Fibroblast of villous mesenchyme (primary cell): ENCODE data around the gene MRPL10. TPM values are rescaled to one million over a fixed set of nuclear protein-coding genes. Genes with fewer than 3 reads are reported as not detected.

Experiments used
- DNase-seq: peaks from one replicate; pipeline ENCODE4 v3.0.0-alpha.2; 2010; ENCODE audit warnings: low read depth
- H3K4me3 ChIP-seq: 2 replicates; pipeline ENCODE4 v1.5.1; 2011; ENCODE audit warnings: low read depth, mild to moderate bottlenecking, low read length
- CTCF ChIP-seq: IDR thresholded peaks from 2 replicates; pipeline ENCODE4 v1.5.1; 2012; ENCODE audit warnings: low read depth, mild to moderate bottlenecking, low read length; ENCODE audit not compliant: insufficient read depth
- total RNA-seq: library from RNA; depleted of rRNA; stranded (reverse); fragments of >200 nt; gene quantifications from 2 replicates; pipeline ENCODE4 v1.2.3, GENCODE V29; 2012

Gene MRPL10
- total RNA-seq, 1 donor = 20.7 TPM

- H3K4me3 ChIP-seq = peak within 1 kb of the TSS; percentile 25
- peak; percentile 38 for TF ChIP-seq CTCF
- DNase-seq = peak; percentile 51
These were observed 19.6 kb upstream of the MRPL10 start, which contains the start of gene SP6 for GRCh38 chr17:47850692-47851573. Gene SP6 (minus strand): TSS chr17:47851163. CDS start chr17:47848429, 2,734 bp downstream.

DNA sequence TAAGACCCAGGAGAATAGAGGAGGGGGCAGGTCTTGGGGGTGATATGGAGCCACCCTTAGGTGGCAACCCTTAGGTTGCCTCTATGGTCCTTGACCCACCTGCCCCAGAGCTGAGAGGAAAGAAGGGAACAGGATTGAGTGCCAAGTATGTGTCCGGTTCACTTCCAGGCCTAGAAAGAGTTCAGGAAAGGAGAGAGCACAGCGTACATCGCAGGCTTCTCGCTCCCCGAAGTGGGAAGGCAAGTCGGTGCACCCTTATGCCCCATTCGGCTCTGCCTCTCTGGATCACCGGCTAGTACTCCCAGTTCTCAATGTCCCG is 19.0 kb upstream of the MRPL10 start:
- no peak for DNase-seq
- H3K4me3 ChIP-seq = peak overlapping the region; percentile 25
- TF ChIP-seq CTCF = no peak

- H3K4me3 ChIP-seq = no peak overlapping the region
- no peak for TF ChIP-seq CTCF
- DNase-seq = no peak
These were observed 16.8 kb upstream of the MRPL10 start for GRCh38 chr17:47848198-47848513.

DNA sequence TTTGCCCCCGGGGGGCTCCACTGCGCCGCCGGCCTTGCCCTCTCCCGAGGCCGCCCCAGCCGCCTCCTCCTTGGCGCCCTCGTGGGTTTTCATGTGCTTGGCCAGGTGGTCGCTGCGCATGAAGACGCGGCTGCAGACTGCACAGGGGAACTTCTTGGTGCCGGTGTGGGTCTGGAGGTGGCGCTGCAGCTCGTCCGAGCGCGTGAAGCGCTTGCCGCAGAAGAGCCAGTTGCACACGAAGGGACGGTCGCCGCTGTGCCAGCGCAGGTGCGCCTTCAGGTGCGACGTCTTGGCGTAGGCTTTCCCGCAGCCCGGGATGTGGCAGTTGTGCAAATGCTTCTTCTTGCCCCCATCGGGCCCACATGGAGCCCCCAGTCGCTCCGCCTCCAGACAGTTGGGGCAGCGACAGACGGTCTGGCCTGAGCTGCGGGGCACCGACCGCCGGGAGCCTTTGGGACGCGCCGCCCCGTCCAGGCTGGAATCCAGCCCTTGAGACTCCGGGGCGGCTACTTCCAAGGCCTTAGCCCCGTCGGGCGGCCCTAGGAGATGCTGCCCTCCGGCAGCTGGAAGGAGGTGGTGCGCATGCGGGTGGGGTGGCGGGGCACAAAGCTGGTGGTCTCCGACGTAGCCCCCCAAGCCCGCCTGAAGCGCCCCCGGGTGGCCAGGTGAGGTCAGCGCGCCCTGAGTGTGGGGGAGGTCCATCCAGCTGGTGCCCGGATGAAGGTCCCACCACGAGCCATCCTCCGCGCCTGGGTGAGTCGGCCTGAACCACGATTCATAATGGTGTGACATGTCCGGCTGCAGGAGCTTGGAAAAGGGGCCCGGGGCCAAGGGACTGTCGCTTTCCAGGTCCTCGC is 16.2 kb upstream of the MRPL10 start:
- no peak for DNase-seq

DNA sequence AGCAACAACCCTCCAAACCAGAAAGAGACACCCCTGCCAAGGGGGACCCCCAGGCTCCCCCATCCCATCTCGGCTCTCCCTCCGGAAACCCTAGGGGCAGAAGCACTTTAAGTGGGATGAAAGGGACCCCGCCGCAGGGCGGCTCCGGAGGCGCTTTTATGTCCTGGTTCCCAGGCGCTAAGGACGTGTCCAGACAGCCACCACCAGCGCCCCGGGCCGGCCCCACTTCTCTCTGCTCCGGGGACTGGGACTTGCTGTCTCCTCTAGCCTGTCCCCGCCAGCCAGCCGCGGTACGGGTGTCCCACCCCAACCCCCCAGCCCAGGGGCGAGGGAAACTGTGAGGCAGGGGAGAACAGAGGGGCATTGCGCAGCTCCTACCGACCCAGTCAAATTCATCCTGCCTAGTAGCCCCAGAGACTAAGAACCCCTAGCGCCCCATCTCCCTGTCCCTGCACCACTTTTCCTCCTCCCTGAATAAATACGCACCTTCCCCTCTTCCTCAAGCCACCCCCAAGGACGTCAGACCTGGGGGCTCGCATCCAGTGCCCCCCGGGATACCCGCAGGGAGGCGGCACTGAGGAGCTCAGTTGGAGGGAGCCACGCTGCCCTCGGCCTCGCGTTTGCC is 15.5 kb upstream of the MRPL10 start:
- no peak for TF ChIP-seq CTCF
- H3K4me3 ChIP-seq = no peak overlapping the region
- no peak for DNase-seq

More for the DNA sequence above, 16.2 kb upstream of the MRPL10 start:
- no peak overlapping the region for H3K4me3 ChIP-seq
- TF ChIP-seq CTCF = peak; percentile 9

DNA sequence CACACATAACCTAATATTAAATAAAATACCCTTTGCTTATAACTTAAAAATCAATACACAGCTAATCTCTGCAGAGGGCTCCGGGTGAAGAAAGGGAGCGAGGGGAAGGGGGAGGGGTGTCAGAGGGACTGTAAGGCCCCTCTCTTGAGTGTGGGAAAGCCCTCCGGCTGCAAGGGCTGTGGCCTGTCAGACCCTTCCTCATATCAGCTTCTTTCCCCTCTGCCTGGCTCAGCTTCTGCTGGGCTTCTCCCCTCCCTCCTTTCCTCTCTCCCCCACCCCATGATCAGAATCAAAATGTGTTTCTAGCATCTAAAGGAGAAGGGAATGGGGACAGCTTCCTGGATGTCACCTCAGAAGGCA is 14.4 kb upstream of the MRPL10 start:
- DNase-seq = no peak
- no peak overlapping the region for H3K4me3 ChIP-seq
- TF ChIP-seq CTCF = no peak
